Suprapubic skin (tissue), 4 donors: ENCODE measurements around the gene NUDT6.

Source experiments
- EP300 ChIP-seq: sonication (generic); formaldehyde crosslinking; IDR thresholded peaks from one replicate; pipeline ENCODE4 v1.6.1; 2017; ENCODE audit warnings: antibody characterized with exemption
- POLR2A ChIP-seq, 2 donors: fragments of 450-650 bp; IDR thresholded peaks; one replicate each; pipeline ENCODE4 v1.6.1; 2017; ENCODE audit warnings: antibody characterized with exemption in 2 of 2, mild to moderate bottlenecking in 2 of 2, moderate library complexity in 2 of 2
- POLR2AphosphoS5 ChIP-seq, 3 donors: sonication (generic); formaldehyde crosslinking; IDR thresholded peaks; one replicate each; pipeline ENCODE4 v1.6.1; 2017; ENCODE audit warnings: antibody characterized with exemption in 3 of 3
- TF ChIP-seq, protein P1 (sequence below), 2 donors: fragments of 200-600 bp in 1 of 2; fragments of 450-650 bp in 1 of 2; sonication (generic) in 1 of 2; IDR thresholded peaks; one replicate each; pipeline ENCODE4 v1.5.1; 2016 to 2019; ENCODE audit warnings: antibody characterized with exemption in 2 of 2, mild to moderate bottlenecking in 1 of 2, moderate library complexity in 1 of 2

DNA sequence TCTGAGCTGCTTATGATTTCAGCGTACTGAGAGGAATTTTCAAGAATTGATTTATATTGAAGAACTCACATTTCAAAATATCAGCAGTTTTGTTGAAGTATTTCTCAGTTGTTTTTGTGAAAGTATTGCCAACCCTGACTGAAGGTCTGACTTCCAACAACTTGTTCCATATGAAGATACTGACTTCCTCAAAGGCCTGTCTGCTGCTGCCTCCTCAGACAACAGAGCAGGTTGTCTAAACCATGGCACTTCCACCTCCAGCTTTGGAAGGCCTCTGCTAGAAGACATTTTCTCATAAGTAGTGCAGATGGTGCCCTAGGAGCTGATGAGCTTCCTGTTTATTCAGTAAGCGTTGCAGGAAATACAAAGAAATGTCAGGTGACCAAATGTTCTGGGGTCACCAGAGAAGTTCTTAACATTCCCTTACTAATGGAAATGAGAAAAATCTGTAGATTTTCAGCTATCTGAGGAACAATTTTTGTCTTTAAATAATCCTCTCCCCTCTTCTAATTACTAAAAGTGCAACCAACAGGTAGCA is 67.0 kb downstream of the NUDT6 start:
- TF ChIP-seq, protein P1, sequence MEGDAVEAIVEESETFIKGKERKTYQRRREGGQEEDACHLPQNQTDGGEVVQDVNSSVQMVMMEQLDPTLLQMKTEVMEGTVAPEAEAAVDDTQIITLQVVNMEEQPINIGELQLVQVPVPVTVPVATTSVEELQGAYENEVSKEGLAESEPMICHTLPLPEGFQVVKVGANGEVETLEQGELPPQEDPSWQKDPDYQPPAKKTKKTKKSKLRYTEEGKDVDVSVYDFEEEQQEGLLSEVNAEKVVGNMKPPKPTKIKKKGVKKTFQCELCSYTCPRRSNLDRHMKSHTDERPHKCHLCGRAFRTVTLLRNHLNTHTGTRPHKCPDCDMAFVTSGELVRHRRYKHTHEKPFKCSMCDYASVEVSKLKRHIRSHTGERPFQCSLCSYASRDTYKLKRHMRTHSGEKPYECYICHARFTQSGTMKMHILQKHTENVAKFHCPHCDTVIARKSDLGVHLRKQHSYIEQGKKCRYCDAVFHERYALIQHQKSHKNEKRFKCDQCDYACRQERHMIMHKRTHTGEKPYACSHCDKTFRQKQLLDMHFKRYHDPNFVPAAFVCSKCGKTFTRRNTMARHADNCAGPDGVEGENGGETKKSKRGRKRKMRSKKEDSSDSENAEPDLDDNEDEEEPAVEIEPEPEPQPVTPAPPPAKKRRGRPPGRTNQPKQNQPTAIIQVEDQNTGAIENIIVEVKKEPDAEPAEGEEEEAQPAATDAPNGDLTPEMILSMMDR (IDR thresholded peaks at IDR 0.05) = no peak
- TF ChIP-seq POLR2A (IDR thresholded peaks at IDR 0.05) = no peak
- no peak for TF ChIP-seq POLR2AphosphoS5 (IDR thresholded peaks at IDR 0.05)
- TF ChIP-seq EP300 = no peak
